DND-41 (cell line): ENCODE data around the gene UST.

ENCODE experiments used
- ATAC-seq: fragments of 200-7000 bp; cut with Tn5 transposase; 3 replicates; pipeline ENCODE4 v1.9.1; 2021; ENCODE audit warnings: low read depth; ENCODE audit not compliant: insufficient read depth
- DNase-seq: peaks from one replicate; pipeline ENCODE4 v3.0.0-alpha.2; 2020
- H2AFZ ChIP-seq: 2 replicates; pipeline ENCODE4 v1.6.0; 2012; ENCODE audit warnings: low read depth, low read length
- H3K27ac ChIP-seq: 2 replicates; pipeline ENCODE4 v1.5.1; 2012; ENCODE audit warnings: low read length, inconsistent platforms
- H3K27me3 ChIP-seq: fragments of 200-600 bp; sonication (generic); 2 replicates; pipeline ENCODE4 v1.6.0; 2012; ENCODE audit warnings: low read length, mild to moderate bottlenecking, inconsistent platforms; ENCODE audit not compliant: insufficient read depth, poor library complexity
- H3K36me3 ChIP-seq: 2 replicates; pipeline ENCODE4 v1.5.1; 2012; ENCODE audit warnings: low read length, inconsistent platforms; ENCODE audit not compliant: insufficient read depth
- H3K4me1 ChIP-seq: 2 replicates; pipeline ENCODE4 v1.5.1; 2012; ENCODE audit warnings: mild to moderate bottlenecking, low read length; ENCODE audit not compliant: insufficient read depth
- H3K4me2 ChIP-seq: 2 replicates; pipeline ENCODE4 v1.6.0; 2012; ENCODE audit warnings: mild to moderate bottlenecking, moderate library complexity, low read length, inconsistent platforms; ENCODE audit not compliant: insufficient read depth
- H3K4me3 ChIP-seq, 2 experiments: fragments of 200-600 bp in 1 of 2; shearing (Covaris generic) in 1 of 2; 2 replicates each; pipeline ENCODE4 v1.5.1; 2012 to 2016; ENCODE audit warnings: inconsistent platforms in 2 of 2, low read length in 2 of 2, mild to moderate bottlenecking in 2 of 2, low read depth in 1 of 2, moderate library complexity in 1 of 2
- H3K79me2 ChIP-seq: 2 replicates; pipeline ENCODE4 v1.6.0; 2012; ENCODE audit warnings: low read length, inconsistent platforms; ENCODE audit not compliant: insufficient read depth
- H3K9ac ChIP-seq: 2 replicates; pipeline ENCODE4 v1.6.0; 2012; ENCODE audit warnings: low read depth, mild to moderate bottlenecking, inconsistent platforms, low read length, moderate library complexity
- H3K9me3 ChIP-seq: 2 replicates; pipeline ENCODE4 v1.5.1; 2012; ENCODE audit warnings: low read length, moderate library complexity, mild to moderate bottlenecking, inconsistent platforms; ENCODE audit not compliant: insufficient read depth, severe bottlenecking
- H4K20me1 ChIP-seq: 2 replicates; pipeline ENCODE4 v1.6.0; 2012; ENCODE audit warnings: low read length; ENCODE audit not compliant: insufficient read depth
- CTCF ChIP-seq: IDR thresholded peaks from 2 replicates; pipeline ENCODE4 v1.5.1; 2012; ENCODE audit warnings: borderline replicate concordance, low read length, moderate library complexity, mild to moderate bottlenecking; ENCODE audit not compliant: poor library complexity, severe bottlenecking; ENCODE audit errors: extremely low read depth
- EZH2 ChIP-seq: IDR thresholded peaks from 3 replicates; pipeline ENCODE4 v1.6.1; 2012; ENCODE audit warnings: borderline replicate concordance, low read depth, mild to moderate bottlenecking, moderate library complexity, low read length, inconsistent platforms; ENCODE audit not compliant: severe bottlenecking

The UST gene

GRCh38 chr6:148890096-148890495, 143.3 kb downstream of the UST start:
- Histone ChIP-seq H3K27me3 (no peaks in the 10 kb centered on the region), H3K4me2 (no peak overlapping the region), H3K79me2 (no peaks in the 10 kb centered on the region), H2AFZ (no peak overlapping the region), H3K27ac (no peak overlapping the region), H3K4me1 (no peaks in the 10 kb centered on the region), H3K9ac (no peak overlapping the region), H3K4me3 (no peak overlapping the region), H4K20me1 (no peaks in the 10 kb centered on the region), H3K36me3 (no peaks in the 10 kb centered on the region), H3K9me3 (no peaks in the 10 kb centered on the region)
- DNase-seq, result no peak
- TF ChIP-seq EZH2, result no peak
- no peak for TF ChIP-seq CTCF
- no peak for ATAC-seq

GRCh38 chr6:148890652-148891404, 144.0 kb downstream of the UST start:
- no peaks in the 10 kb centered on the region for H3K27me3 ChIP-seq
- no peak overlapping the region for H3K27ac ChIP-seq
- H3K9ac ChIP-seq, result no peak overlapping the region
- H3K79me2 ChIP-seq, result no peaks in the 10 kb centered on the region
- no peak for DNase-seq
- H3K4me2 ChIP-seq, result no peak overlapping the region
- TF ChIP-seq EZH2 (no peak), CTCF (no peak)
- no peaks in the 10 kb centered on the region for H4K20me1 ChIP-seq
- no peaks in the 10 kb centered on the region for H3K4me1 ChIP-seq
- H3K36me3 ChIP-seq, result no peaks in the 10 kb centered on the region
- H3K9me3 ChIP-seq, result no peaks in the 10 kb centered on the region
- ATAC-seq, result no peak
- no peak overlapping the region for H3K4me3 ChIP-seq
- no peak overlapping the region for H2AFZ ChIP-seq

- ATAC-seq, result no peak
- DNase-seq, result no peak
- Histone ChIP-seq H3K4me1 (no peaks in the 10 kb centered on the region), H3K4me2 (no peak overlapping the region), H3K27ac (no peak overlapping the region), H3K9ac (no peak overlapping the region), H2AFZ (no peak overlapping the region), H4K20me1 (no peaks in the 10 kb centered on the region), H3K9me3 (no peaks in the 10 kb centered on the region), H3K27me3 (no peaks in the 10 kb centered on the region), H3K79me2 (no peaks in the 10 kb centered on the region), H3K4me3 (no peak overlapping the region), H3K36me3 (no peaks in the 10 kb centered on the region)
- TF ChIP-seq CTCF, result no peak
- no peak for TF ChIP-seq EZH2
Measured at GRCh38 chr6:148891405-148891783, 144.6 kb downstream of the UST start.

- H3K79me2 ChIP-seq, result no peaks in the 10 kb centered on the region
- no peak overlapping the region for H3K4me2 ChIP-seq
- no peak overlapping the region for H3K9ac ChIP-seq
- H2AFZ ChIP-seq, result no peak overlapping the region
- H4K20me1 ChIP-seq, result no peaks in the 10 kb centered on the region
- no peaks in the 10 kb centered on the region for H3K36me3 ChIP-seq
- H3K4me3 ChIP-seq, result no peak overlapping the region
- ATAC-seq, result no peak
- no peaks in the 10 kb centered on the region for H3K9me3 ChIP-seq
- H3K4me1 ChIP-seq, result no peaks in the 10 kb centered on the region
- no peaks in the 10 kb centered on the region for H3K27me3 ChIP-seq
- no peak overlapping the region for H3K27ac ChIP-seq
- no peak for DNase-seq
- TF ChIP-seq EZH2 (no peak), CTCF (no peak)
Measured at GRCh38 chr6:148892247-148892646, 145.4 kb downstream of the UST start.
